K562 (cell line): ENCODE measurements around the gene SLC36A3. TPM values are rescaled to one million over a fixed set of nuclear protein-coding genes. Genes with fewer than 3 reads are reported as not detected.

Experiments used
- ATAC-seq: fragments of 200-7000 bp; cut with Tn5 transposase; 3 replicates; pipeline ENCODE4 v1.9.1; 2020; ENCODE audit warnings: moderate library complexity
- BruUV-seq: library from RNA; stranded (reverse); fragments of 400-500 nt; replicated peaks from 2 replicates; lab custom pipeline; 2021; lab: Mats Ljungman, UMichigan
- CTCF ChIA-PET: fragments of 300-600 bp; formaldehyde crosslinking; extraction: SDS; loops from one replicate; lab custom pipeline; 2021; ENCODE audit warnings: low intra/inter-chr PET ratio; lab: Yijun Ruan, JAX
- POLR2A ChIA-PET: fragments of 300-600, 350-650 bp; sonication (Branson Sonifier 250); formaldehyde crosslinking; extraction: SDS; loops from one replicate; lab custom pipeline; 2021; ENCODE audit warnings: antibody characterized with exemption, inconsistent platforms; lab: Yijun Ruan, JAX
- DNase-seq, 4 experiments: peaks; one replicate each; pipeline versions ENCODE4 v3.0.0 to v3.0.0-alpha.2; 2011 to 2018; ENCODE audit warnings: low spot score in 3 of 4, mixed read lengths in 3 of 4; ENCODE audit errors: extremely low read depth in 1 of 4
- FAIRE-seq: peaks from 2 replicates; lab custom pipeline; 2011; peaks lifted over from hg19 to GRCh38; lab: Jason Lieb, UNC
- H2AFZ ChIP-seq: 2 replicates; pipeline ENCODE4 v1.6.0; 2011; ENCODE audit warnings: low read depth, low read length, control low read depth, inconsistent platforms
- H3K27ac ChIP-seq: fragments of 200-600 bp; 3 replicates; pipeline ENCODE4 v1.8.0; 2011; ENCODE audit warnings: low read depth, mild to moderate bottlenecking, control low read depth, inconsistent platforms, low read length, moderate library complexity, mixed read lengths; ENCODE audit errors: extremely low read depth
- H3K27me3 ChIP-seq, 2 experiments: fragments of 300-600 bp in 1 of 2; 2 replicates in 1 of 2; 3 replicates in 1 of 2; pipeline versions ENCODE4 v1.6.0 to v1.8.0; 2011; ENCODE audit warnings: inconsistent platforms in 2 of 2, low read length in 2 of 2, mild to moderate bottlenecking in 1 of 2, mixed read lengths in 1 of 2, moderate library complexity in 1 of 2; ENCODE audit not compliant: control insufficient read depth in 2 of 2, insufficient read depth in 2 of 2
- H3K36me3 ChIP-seq: fragments of 300-600 bp; 3 replicates; pipeline ENCODE4 v1.8.0; 2011; ENCODE audit warnings: mild to moderate bottlenecking, low read length, inconsistent platforms; ENCODE audit not compliant: control insufficient read depth, insufficient read depth
- H3K4me1 ChIP-seq, 2 experiments: fragments of 200-600 bp in 1 of 2; replicated peaks in 1 of 2; 2 replicates in 1 of 2; 3 replicates in 1 of 2; pipeline versions ENCODE4 v1.5.1 to v1.8.0; 2011; ENCODE audit warnings: inconsistent platforms in 2 of 2, low read length in 2 of 2, mild to moderate bottlenecking in 1 of 2, mixed read lengths in 1 of 2, moderate library complexity in 1 of 2; ENCODE audit not compliant: control insufficient read depth in 2 of 2, insufficient read depth in 2 of 2
- H3K4me2 ChIP-seq: 2 replicates; pipeline ENCODE4 v1.6.1; 2011; ENCODE audit warnings: low read length, control low read depth, inconsistent platforms, mixed read lengths; ENCODE audit not compliant: insufficient read depth
- H3K4me3 ChIP-seq: fragments of 200-600 bp; sonication (generic), shearing (Covaris generic); 2 replicates; pipeline ENCODE4 v1.5.1; 2016; ENCODE audit warnings: control low read depth, inconsistent platforms
- H3K79me2 ChIP-seq: fragments of 200-600 bp; 3 replicates; pipeline ENCODE4 v1.8.0; 2011; ENCODE audit warnings: low read length, inconsistent platforms; ENCODE audit not compliant: control insufficient read depth, insufficient read depth
- H3K9ac ChIP-seq, 2 experiments: 2 replicates each; pipeline versions ENCODE4 v1.6.0 to v1.6.1; 2011; ENCODE audit warnings: low read depth in 2 of 2, low read length in 2 of 2, control low read depth in 1 of 2, inconsistent platforms in 1 of 2, mild to moderate bottlenecking in 1 of 2, mixed read lengths in 1 of 2; ENCODE audit not compliant: insufficient read depth in 1 of 2
- H3K9me1 ChIP-seq: one replicate; pipeline ENCODE4 v1.6.0; 2011; ENCODE audit warnings: inconsistent platforms, mild to moderate bottlenecking, low read length, moderate library complexity; ENCODE audit not compliant: control insufficient read depth, insufficient read depth
- H3K9me3 ChIP-seq: replicated peaks from 2 replicates; pipeline ENCODE4 v1.5.1; 2011; ENCODE audit warnings: low read depth, low read length, inconsistent platforms; ENCODE audit not compliant: control insufficient read depth, insufficient read depth
- H4K20me1 ChIP-seq: replicated peaks from 2 replicates; pipeline ENCODE4 v1.6.1; 2011; ENCODE audit warnings: low read length, inconsistent platforms, mixed read lengths; ENCODE audit not compliant: control insufficient read depth, insufficient read depth
- DEAF1 ChIP-seq: fragments of 450-650 bp; formaldehyde crosslinking; IDR thresholded peaks from 2 replicates; pipeline ENCODE4 v1.4.0; 2020; ENCODE audit warnings: mild to moderate bottlenecking, moderate library complexity
- ILK ChIP-seq: fragments of 450-650 bp; IDR thresholded peaks from 2 replicates; pipeline ENCODE4 v1.6.1; 2016; ENCODE audit warnings: missing genetic modification characterization, low read depth, mild to moderate bottlenecking, missing compliant biosample characterization, moderate library complexity, borderline replicate concordance
- KHSRP ChIP-seq: fragments of 450-650 bp; IDR thresholded peaks from 2 replicates; pipeline ENCODE4 v1.6.1; 2017
- MYNN ChIP-seq, 2 experiments: sonication (generic); formaldehyde crosslinking in 1 of 2; IDR thresholded peaks; 2 replicates each; pipeline versions ENCODE4 v1.5.0 to v1.6.1; 2016 to 2020; ENCODE audit warnings: antibody characterized with exemption in 1 of 2, missing genetic modification reagents in 1 of 2
- NFYB ChIP-seq: IDR thresholded peaks from 2 replicates; pipeline ENCODE4 v1.6.1; 2011; ENCODE audit warnings: mild to moderate bottlenecking, moderate library complexity; ENCODE audit not compliant: insufficient read length; ENCODE audit errors: extremely low read depth
- SMAD1 ChIP-seq: fragments of 150-350 bp; IDR thresholded peaks from 2 replicates; pipeline ENCODE4 v1.6.1; 2014; ENCODE audit warnings: low read length, low read depth; ENCODE audit not compliant: partially characterized antibody
- SNAPC5 ChIP-seq: fragments of 250-450 bp; sonication (Bioruptor Pico); IDR thresholded peaks from 2 replicates; pipeline ENCODE4 v1.8.0; 2021; ENCODE audit warnings: moderate library complexity, mild to moderate bottlenecking, inconsistent platforms
- SUPT5H ChIP-seq: fragments of 450-650 bp; IDR thresholded peaks from 2 replicates; pipeline ENCODE4 v1.6.1; 2016
- ZNF324 ChIP-seq: fragments of 250-450 bp; sonication (Bioruptor Pico); IDR thresholded peaks from 2 replicates; pipeline ENCODE4 v1.4.0; 2020; ENCODE audit warnings: mild to moderate bottlenecking
- ZNF561 ChIP-seq: fragments of 450-650 bp; formaldehyde crosslinking; conservative IDR thresholded peaks from 2 replicates; pipeline ENCODE4 v1.4.0; 2020; ENCODE audit warnings: mild to moderate bottlenecking, moderate library complexity
- ZNF76 ChIP-seq: fragments of 250-450 bp; sonication (Bioruptor Pico); IDR thresholded peaks from 2 replicates; pipeline ENCODE4 v1.4.0; 2020; ENCODE audit warnings: mild to moderate bottlenecking, moderate library complexity, borderline replicate concordance
- WGBS: fragments of 100-300 bp; shearing (Covaris generic); methylation state at CpG from one replicate; pipeline ENCODE4 v1.1.6; 2016; ENCODE audit warnings: low coverage, mixed read lengths; ENCODE audit not compliant: insufficient coverage; ENCODE audit errors: missing lambda C conversion rate; 5-methylcytosine and 5-hydroxymethylcytosine counted together
- in situ Hi-C: fragments of 300-500 bp; cut with MboI; formaldehyde crosslinking; loops from 4 replicates; pipeline ENCODE4 v1.15.0; 2018; ENCODE audit warnings: inconsistent platforms, mixed read lengths
- intact Hi-C: fragments of 100-400 bp; cut with micrococcal nuclease; formaldehyde crosslinking; loops from 2 replicates; pipeline ENCODE4 v1.14.2; 2022
- polyA plus RNA-seq, 8 experiments: library from polyadenylated mRNA; depleted of rRNA in 4 of 8; stranded (reverse) in 5 of 8; unstranded in 3 of 8; fragments of >200 nt; fragmentation: Nextera tagmentation in 2 of 8; fragmentation: Illumina TruSeq in 1 of 8; extraction: Ambion mirVana in 2 of 8; extraction: Trizol in 1 of 8; gene quantifications; 2 replicates each; pipeline versions ENCODE4 v1.2.1 to v1.2.3, GENCODE V29; 2011 to 2014; ENCODE audit warnings: inconsistent platforms in 1 of 8, missing spikeins in 1 of 8
- total RNA-seq, 7 experiments: library from RNA; depleted of rRNA in 6 of 7; stranded (reverse); fragments of >200 nt in 6 of 7; fragmentation: Illumina TruSeq in 2 of 7; extraction: Trizol in 2 of 7; gene quantifications; 2 replicates each; pipeline versions ENCODE4 v1.2.1 to v1.2.3, GENCODE V29; 2011 to 2021; ENCODE audit warnings: low replicate concordance in 1 of 7

Gene SLC36A3
- total and polyA plus RNA-seq, 9 of the 15 experiments (the other 6 are each of a cell fraction or from before 2014, with no cell fraction given) = not detected

- TF ChIP-seq NFYB = no peak
- TF ChIP-seq ZNF76 (CRISPR knock-in tag) = no peak
Measured at GRCh38 chr5:151326266-151326665, 22.7 kb upstream of the SLC36A3 start (continued).

DNA sequence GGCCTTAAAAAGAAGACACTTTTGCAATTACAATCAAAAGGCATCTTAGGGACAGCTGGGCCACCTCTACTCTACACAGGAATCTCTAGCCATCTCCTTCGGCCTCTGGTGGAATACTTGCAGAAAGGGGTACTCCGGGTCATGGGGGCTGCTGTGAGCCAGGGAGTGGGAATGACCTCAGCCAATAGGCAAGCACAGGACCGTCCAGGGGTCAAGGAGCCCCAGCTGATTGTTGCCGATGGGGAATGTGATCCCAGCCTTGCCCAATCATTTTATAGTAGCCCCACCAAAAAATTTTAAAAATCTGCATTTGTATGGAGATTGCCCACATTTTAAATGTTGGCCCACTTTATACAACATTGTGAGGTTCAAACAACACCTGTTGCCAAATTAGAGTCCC, 16.9 kb upstream of the SLC36A3 start:
- 0% methylated on average over 4 of the region's 4 CpGs for WGBS
- ChIA-PET POLR2A (interaction anchor here (0.6 to 0.8 kb wide), 2 partner anchors 8 to 30 kb away, joined by 3 to 4 read pairs; no protein-coding TSS in a partner anchor), CTCF (no interaction called here)
- FAIRE-seq = no peak
- peaks cover 0 to 3% of the 10 kb centered on the region in 2 experiments; a peak in 1 of 5 replicates for H3K4me1 ChIP-seq
- no peak for ATAC-seq
- no TSS peak for BruUV-seq
- H3K9me3 ChIP-seq = no peaks in the 10 kb centered on the region; the same call in 1 of the 2 replicates
- H3K79me2 ChIP-seq = no peaks in the 10 kb centered on the region
- in situ Hi-C loops = no loop called here
- H3K9ac ChIP-seq = no peak overlapping the region
- no peak for DNase-seq
- no peak overlapping the region for H3K27ac ChIP-seq
- no peak overlapping the region for H2AFZ ChIP-seq
- peaks cover 3 to 30% of the 10 kb centered on the region in 2 experiments; a peak in 4 of 5 replicates for H3K27me3 ChIP-seq
- H3K4me2 ChIP-seq = no peak overlapping the region
- no peaks in the 10 kb centered on the region for H4K20me1 ChIP-seq
- no peak overlapping the region for H3K4me3 ChIP-seq
- H3K36me3 ChIP-seq = no peaks in the 10 kb centered on the region
- no peak for TF ChIP-seq KHSRP
- TF ChIP-seq ILK (tag) = no peak
- TF ChIP-seq ZNF324 (CRISPR knock-in tag) = no peak
- no peak for TF ChIP-seq DEAF1 (CRISPR knock-in tag)
- TF ChIP-seq SUPT5H = no peak
- TF ChIP-seq SMAD1 = no peak
- TF ChIP-seq SNAPC5 = no peak
- no peak for TF ChIP-seq ZNF561 (CRISPR knock-in tag)
- TF ChIP-seq MYNN (IDR thresholded peaks at IDR 0.05) = no peak
- TF ChIP-seq MYNN (CRISPR knock-in tag; IDR thresholded peaks at IDR 0.05) = no peak
- H3K9me1 ChIP-seq = no peaks in the 10 kb centered on the region
- intact Hi-C loops = no loop called here
